ENCODE data around the gene MYCN.
"Not testable (repeated sequence)": the region's sequence is repeated elsewhere in the genome, so short reads cannot be mapped to it uniquely, and the experiment has no call there.

Gene MYCN

DNA sequence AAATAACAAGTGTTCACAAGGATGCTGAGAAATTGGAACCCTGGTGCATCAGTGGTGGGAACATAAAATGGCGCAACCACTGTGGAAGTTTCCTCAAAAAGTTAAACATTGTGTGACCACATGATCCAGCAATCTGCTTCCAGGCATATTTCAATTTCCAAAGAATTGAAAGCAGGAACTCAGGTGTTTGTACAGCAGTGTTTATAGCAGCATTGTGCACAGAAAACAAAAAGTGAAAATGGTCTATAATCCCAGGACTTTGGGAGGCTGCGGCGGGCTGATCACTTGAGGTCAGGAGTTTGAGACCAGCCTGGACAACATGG, 38.6 kb upstream of the MYCN start:
- Mint-ChIP-seq H3K36me3 (no peaks in the 10 kb centered on the region), H3K4me3 (no peak overlapping the region), H3K9me3 (peaks cover 11% of the 10 kb centered on the region), H3K27ac (no peak overlapping the region), H3K4me1 (no peaks in the 10 kb centered on the region)
- DNase-seq (ENCODE audit: low spot score in 2 of 2) (no peak), ATAC-seq (no peak)

DNA sequence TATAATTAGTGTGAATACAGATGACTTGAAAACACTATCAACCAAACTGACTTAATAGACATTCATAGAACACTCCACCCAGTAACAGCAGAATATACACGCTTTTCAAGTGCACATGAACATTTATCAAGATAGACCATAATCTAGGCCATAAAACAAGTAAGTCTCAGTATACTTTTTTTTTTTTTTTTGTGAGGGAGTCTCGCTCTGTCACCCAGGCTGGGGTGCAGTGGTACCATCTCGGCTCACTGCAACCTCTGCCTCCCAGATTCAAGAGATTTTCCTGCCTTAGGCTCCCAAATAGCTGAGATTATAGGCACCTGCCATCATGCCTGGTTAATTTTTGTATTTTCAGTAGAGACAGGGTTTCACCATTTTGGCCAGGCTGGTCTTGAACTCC, 36.4 kb upstream of the MYCN start:
- not testable (repeated sequence) for H3K4me3 Mint-ChIP-seq; DNase-seq (ENCODE audit: low spot score in 2 of 2); ATAC-seq; H3K9me3 Mint-ChIP-seq; H3K36me3 Mint-ChIP-seq; H3K4me1 Mint-ChIP-seq; H3K27ac Mint-ChIP-seq

DNA sequence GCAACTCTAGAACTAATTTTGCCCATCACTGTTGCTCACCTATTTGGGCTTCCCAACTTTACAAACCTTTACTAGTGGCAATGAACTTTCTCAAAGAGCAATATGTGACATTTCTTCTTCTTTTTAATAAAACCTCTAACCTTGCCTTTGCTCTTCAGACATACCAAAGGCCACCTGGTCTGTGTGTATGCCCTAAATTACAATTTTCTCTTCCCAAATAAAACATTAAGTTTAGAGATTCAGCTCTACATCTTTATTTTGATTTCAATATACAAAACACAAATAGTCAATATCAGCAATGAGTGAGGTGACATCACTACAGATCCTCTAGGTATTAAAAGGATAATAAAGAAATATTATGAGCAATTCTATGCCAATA, 35.1 kb upstream of the MYCN start:
- ATAC-seq, result no peak
- H3K36me3 Mint-ChIP-seq, result no peaks in the 10 kb centered on the region
- no peak for DNase-seq (ENCODE audit: low spot score in 2 of 2)
- no peaks in the 10 kb centered on the region for H3K4me1 Mint-ChIP-seq
- H3K27ac Mint-ChIP-seq, result no peak overlapping the region
- H3K4me3 Mint-ChIP-seq, result no peak overlapping the region
- peaks cover 3% of the 10 kb centered on the region for H3K9me3 Mint-ChIP-seq

DNA sequence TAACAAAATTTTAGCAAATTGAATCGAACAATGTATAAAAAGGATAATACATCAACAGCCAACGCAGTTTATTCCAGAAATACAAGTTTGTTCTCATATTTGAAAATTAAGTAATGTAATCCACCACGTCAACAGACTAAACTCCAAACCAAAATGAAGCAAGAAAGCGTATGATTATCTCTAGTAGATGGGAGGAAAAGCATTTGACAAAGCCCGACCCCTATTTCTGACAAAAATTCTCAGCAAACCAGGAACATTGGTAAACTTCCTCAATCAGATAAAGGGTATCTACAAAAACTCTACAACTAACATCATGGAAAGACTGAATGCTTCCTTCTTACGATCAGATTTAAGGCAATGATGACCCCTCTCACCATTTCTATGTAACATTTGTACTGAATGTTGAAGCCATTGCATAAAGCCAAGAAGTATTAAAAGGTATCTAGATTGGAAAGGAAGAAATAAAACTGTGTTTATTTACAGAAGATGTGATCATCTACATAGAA, 34.3 kb upstream of the MYCN start:
- Mint-ChIP-seq H3K4me1 (no peaks in the 10 kb centered on the region), H3K9me3 (peaks cover 3% of the 10 kb centered on the region), H3K4me3 (no peak overlapping the region), H3K36me3 (no peaks in the 10 kb centered on the region), H3K27ac (no peak overlapping the region)
- DNase-seq (ENCODE audit: low spot score in 2 of 2), result no peak
- no peak for ATAC-seq

DNA sequence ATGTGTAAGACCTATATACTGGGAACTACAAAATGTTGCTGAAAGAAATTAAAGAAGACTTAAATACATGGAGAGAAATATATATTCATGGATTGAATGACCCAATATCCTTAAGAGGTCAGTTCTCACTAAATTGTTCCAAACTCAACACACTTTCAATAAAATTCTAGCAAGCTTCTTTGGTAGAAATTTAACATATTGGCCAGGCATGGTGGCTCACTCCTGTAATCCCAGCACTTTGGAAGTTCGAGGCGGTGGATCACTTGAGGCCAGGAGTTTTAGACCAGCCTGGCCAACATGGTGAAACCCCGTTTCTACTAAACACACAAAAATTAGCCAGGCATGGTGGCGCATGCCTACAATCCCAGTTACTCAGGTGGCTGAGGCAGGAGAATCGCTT, 33.6 kb upstream of the MYCN start:
- Mint-ChIP-seq H3K27ac (no peak overlapping the region), H3K4me3 (no peak overlapping the region), H3K9me3 (peaks cover 3% of the 10 kb centered on the region), H3K4me1 (no peaks in the 10 kb centered on the region), H3K36me3 (no peaks in the 10 kb centered on the region)
- ATAC-seq, result no peak
- DNase-seq (ENCODE audit: low spot score in 2 of 2), result no peak

DNA sequence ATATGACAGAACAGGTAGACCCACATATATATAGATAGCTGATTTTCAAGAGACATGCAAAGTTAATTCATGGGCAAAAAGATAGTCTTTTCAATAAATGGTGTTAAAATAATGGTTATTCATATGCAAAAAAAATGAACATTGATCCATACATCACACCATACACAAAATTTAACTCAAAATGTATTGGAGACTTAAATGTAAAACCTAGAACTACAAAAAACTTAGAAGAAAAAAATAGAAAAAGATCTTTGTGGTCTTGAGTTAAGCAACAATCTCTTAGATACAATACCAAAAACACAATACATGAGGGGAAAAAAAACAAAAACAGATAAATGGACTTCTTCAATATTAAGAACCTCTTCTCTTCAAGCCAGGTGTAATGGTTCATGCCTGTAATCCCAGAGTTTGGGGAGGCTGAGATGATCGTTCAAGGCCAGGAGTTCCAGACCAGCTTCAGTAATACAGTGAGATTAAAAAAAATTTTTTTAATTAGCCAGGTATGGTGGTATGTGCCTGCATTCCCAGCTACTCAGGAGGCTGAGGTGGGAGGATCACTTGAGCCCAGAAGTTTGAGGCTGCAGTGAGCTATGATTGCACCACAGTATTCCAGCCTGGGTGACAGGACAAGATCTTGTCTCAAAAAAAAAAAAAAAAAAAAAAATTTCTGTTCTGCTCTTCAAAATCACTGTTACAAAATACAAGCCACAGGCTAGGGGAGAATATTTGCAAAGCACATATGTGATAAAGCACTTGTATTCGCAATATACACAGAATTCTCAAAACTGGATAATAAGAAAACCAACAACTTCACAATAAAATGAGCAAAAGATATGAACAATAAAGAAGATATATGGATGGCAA, 32.7 kb upstream of the MYCN start:
- Mint-ChIP-seq H3K4me1 (no peaks in the 10 kb centered on the region), H3K9me3 (peaks cover 3% of the 10 kb centered on the region), H3K4me3 (no peak overlapping the region), H3K36me3 (no peaks in the 10 kb centered on the region), H3K27ac (no peak overlapping the region)
- DNase-seq (ENCODE audit: low spot score in 2 of 2), result no peak
- ATAC-seq, result no peak

DNA sequence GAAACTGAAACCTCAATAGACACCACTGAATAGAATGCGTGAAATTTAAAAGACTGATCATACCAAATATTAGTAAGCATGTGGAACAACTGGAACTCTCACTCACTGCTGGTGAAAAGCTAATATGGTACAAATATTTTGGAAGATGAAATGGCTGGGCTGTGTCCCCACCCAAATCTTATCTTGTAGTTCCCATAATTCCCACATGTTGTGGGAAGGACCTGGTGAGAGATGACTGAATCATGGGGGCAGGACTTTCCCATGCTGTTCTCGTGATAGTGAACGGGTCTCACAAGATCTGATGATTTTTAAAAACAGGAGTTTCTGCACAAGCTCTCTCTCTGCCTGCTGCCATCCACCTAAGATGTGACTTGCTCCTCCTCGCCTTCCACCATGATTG, 32.0 kb upstream of the MYCN start:
- Mint-ChIP-seq H3K27ac (no peak overlapping the region), H3K9me3 (peaks cover 3% of the 10 kb centered on the region), H3K4me3 (no peak overlapping the region), H3K4me1 (no peaks in the 10 kb centered on the region), H3K36me3 (no peaks in the 10 kb centered on the region)
- no peak for ATAC-seq
- DNase-seq (ENCODE audit: low spot score in 2 of 2), result no peak

DNA sequence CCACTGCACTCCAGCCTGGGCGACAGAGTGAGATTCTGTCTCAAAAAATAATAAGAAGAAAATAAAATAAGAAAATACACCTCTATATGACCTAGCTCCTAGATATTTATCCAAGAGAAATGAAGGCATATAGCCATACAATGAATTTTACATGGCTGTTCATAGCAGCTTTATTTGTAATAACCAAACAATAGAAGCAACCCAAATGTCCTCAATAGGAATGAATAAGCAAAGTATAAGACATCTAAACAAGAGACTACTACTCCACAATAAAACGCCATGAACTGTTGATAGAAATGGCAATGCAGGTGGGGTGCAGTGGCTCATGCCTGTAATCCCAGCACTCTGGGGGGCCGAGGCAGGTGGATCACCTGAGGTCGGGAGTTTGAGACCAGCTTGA, 31.2 kb upstream of the MYCN start:
- H3K4me3 Mint-ChIP-seq, result no peak overlapping the region

DNA sequence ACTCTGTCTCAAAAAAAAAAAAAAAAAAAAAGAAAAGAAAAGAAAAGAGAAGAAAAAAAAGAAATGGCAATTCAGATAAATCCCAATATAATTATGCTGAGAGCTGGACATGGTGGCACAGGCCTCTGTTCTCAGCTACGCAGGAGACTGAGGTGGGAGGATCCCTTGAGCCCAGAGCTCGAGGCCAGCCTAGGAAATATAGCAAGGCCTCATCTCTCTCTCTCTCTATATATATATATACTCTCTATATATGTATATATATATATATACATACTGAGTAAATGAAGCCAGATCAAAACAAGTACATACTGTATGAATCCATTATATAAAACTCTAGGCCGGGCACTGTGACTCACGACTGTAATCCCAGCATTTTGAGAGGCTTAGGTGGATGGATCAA, 30.6 kb upstream of the MYCN start:
- Mint-ChIP-seq H3K4me3 (no peak overlapping the region), H3K27ac (no peak overlapping the region), H3K9me3 (peaks cover 3% of the 10 kb centered on the region), H3K4me1 (no peaks in the 10 kb centered on the region), H3K36me3 (no peaks in the 10 kb centered on the region)
- ATAC-seq (no peak), DNase-seq (ENCODE audit: low spot score in 2 of 2) (no peak)

More for the DNA sequence above, 31.2 kb upstream of the MYCN start:
- H3K36me3 Mint-ChIP-seq, result no peaks in the 10 kb centered on the region
- DNase-seq (ENCODE audit: low spot score in 2 of 2), result no peak
- H3K4me1 Mint-ChIP-seq, result no peaks in the 10 kb centered on the region
- ATAC-seq, result no peak
- H3K27ac Mint-ChIP-seq, result no peak overlapping the region
- peaks cover 3% of the 10 kb centered on the region for H3K9me3 Mint-ChIP-seq

DNA sequence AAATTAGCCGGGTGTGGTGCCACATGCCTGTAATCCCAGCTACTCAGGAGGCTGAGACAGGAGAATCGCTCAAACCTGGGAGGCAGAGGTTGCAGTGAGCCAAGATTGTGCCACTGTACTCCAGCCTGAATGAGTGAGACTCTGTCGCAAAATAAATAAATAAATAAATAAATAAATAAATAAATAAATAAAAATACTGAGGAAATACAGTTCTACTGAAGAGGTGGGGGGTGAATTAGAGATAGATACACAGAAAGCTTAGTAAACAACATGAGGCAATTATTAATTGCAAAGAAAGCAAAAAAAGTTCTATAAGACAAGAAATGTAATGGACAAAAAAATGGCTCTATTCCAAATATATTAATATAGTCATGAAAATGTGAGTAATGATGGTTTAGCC, 29.1 kb upstream of the MYCN start:
- not testable (repeated sequence) for H3K9me3 Mint-ChIP-seq; H3K27ac Mint-ChIP-seq; H3K4me1 Mint-ChIP-seq; H3K4me3 Mint-ChIP-seq; DNase-seq (ENCODE audit: low spot score in 2 of 2); H3K36me3 Mint-ChIP-seq; ATAC-seq

DNA sequence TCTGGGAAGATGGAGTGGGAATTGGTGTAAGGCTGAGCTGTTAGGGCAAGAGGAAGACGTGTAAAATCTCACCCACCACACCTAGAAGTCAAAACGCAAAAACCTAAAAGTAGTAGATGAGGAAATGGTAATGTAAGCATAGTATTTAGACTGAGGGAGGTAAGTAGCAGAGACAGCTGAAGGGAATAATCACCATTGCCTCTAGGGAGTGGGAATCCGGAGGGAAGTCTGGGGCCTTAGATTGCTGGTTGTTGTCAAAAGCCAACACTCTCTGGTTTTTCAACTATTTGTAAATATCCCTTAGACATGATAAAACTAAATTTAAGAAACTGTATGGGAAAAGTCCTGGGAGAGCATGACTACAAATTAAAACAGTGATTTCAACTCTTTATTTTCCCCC, 28.7 kb upstream of the MYCN start:
- no peak overlapping the region for H3K4me3 Mint-ChIP-seq
- ATAC-seq (no peak), DNase-seq (ENCODE audit: low spot score in 2 of 2) (no peak)
- no peaks in the 10 kb centered on the region for H3K36me3 Mint-ChIP-seq
- H3K27ac Mint-ChIP-seq, result no peak overlapping the region
- H3K9me3 Mint-ChIP-seq, result peaks cover 3% of the 10 kb centered on the region
- H3K4me1 Mint-ChIP-seq, result no peaks in the 10 kb centered on the region

DNA sequence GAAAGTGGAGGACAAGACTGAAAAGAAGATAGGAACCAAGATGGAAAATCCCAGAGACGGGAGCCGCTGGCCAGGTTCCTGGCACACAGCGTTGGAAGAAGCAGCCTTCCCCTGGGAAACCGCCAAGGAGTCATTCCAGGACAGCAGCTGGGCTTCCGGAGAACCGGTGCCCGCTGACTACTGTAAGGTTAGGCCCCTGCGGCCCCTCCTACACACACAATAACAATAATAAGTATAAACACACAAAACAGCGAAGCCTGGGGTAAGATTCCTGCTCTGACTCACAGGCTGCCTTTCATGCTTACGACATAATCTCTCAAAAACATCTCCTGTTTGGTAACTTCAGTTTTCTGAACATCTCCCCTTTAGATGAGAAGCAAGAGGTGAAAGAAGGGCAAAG, 28.1 kb upstream of the MYCN start:
- Mint-ChIP-seq H3K27ac (no peak overlapping the region), H3K4me3 (no peak overlapping the region), H3K4me1 (no peaks in the 10 kb centered on the region), H3K9me3 (peaks cover 3% of the 10 kb centered on the region), H3K36me3 (no peaks in the 10 kb centered on the region)
- DNase-seq (ENCODE audit: low spot score in 2 of 2), result no peak
- ATAC-seq, result no peak

DNA sequence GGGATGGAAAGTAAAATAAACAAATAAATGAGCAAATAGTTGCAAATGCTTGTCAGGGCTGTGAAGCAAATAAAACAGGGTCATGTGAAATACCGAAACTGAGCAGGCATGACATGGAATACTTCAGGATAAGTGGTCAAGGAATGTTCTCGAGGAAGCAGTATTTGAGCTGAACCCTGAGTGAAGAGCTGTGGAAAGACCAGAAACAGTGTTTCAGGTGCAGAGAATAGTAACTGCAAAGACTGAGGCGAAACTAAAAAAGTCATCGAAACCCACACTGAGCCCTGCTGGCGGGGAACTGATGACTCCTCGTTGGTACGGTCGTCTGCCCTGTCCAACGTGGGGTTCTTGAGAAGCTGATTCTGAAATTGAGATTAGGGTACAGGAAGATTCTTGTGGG, 27.2 kb upstream of the MYCN start:
- H3K36me3 Mint-ChIP-seq, result no peaks in the 10 kb centered on the region
- ATAC-seq, result peak; percentile 17
- no peak for DNase-seq (ENCODE audit: low spot score in 2 of 2)
- no peaks in the 10 kb centered on the region for H3K4me1 Mint-ChIP-seq
- H3K4me3 Mint-ChIP-seq, result no peak overlapping the region
- H3K9me3 Mint-ChIP-seq, result peaks cover 7% of the 10 kb centered on the region
- no peak overlapping the region for H3K27ac Mint-ChIP-seq

DNA sequence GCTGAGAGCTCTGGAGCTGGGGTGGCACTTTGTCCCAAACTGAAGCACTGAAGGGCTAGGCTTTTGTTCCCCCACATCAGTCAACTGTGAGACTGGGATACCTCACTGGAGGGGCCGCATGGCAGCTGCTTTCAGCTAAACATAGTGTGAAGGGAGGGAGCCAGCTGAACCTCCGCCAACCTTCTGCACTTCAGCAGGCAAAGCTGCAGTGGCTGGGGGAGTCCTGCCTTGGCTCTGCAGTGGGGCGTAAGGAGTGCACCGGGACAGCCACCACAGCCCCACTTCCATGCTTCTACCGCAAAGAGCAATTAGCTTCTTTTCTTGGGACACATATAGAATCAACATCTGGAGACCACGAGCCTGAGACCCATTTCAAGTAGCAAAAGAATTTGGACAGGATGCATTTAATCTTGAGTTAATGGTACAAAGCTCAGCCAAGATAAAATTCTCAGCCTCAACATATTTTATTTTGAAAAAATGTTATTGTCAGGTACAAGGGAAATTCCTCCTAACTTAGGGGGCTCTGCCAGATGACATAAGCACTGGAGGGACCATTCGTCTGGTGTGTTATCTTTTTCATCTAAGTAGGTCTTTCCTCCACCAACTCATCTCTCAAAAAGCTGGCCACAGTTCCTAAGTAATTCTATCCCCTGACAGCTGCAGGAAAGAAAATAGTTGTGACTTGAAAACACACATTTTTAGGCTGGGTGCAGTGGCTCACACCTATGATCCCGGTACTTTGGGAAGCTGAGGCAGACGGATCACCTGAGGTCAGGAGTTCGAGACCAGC, 25.6 kb upstream of the MYCN start:
- ATAC-seq (no peak), DNase-seq (ENCODE audit: low spot score in 2 of 2) (no peak)
- no peak overlapping the region for H3K4me3 Mint-ChIP-seq
- H3K9me3 Mint-ChIP-seq, result peaks cover 9% of the 10 kb centered on the region
- no peaks in the 10 kb centered on the region for H3K36me3 Mint-ChIP-seq
- no peaks in the 10 kb centered on the region for H3K4me1 Mint-ChIP-seq
- H3K27ac Mint-ChIP-seq, result no peak overlapping the region

DNA sequence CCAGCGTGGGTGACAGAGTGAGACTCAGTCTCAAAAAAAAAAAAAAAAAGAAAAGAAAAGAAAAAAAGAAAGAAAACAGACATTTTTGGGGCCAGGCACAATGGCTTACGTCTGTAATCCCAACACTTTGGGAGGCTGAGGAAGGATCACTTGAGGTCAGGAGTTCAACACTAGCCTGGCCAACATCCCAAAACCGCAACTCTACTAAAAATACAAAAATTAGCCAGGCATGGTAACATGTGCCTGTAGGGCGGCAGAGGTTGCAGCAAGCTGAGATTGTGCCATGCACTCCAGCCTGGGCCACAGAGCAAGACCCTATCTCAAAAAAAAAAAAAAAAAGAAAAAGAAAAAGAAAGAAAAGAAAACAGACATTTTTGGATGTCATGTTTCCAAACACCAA, 24.8 kb upstream of the MYCN start:
- H3K4me3 Mint-ChIP-seq; ATAC-seq; H3K27ac Mint-ChIP-seq; H3K4me1 Mint-ChIP-seq; H3K9me3 Mint-ChIP-seq; DNase-seq (ENCODE audit: low spot score in 2 of 2); H3K36me3 Mint-ChIP-seq: not testable (repeated sequence)

DNA sequence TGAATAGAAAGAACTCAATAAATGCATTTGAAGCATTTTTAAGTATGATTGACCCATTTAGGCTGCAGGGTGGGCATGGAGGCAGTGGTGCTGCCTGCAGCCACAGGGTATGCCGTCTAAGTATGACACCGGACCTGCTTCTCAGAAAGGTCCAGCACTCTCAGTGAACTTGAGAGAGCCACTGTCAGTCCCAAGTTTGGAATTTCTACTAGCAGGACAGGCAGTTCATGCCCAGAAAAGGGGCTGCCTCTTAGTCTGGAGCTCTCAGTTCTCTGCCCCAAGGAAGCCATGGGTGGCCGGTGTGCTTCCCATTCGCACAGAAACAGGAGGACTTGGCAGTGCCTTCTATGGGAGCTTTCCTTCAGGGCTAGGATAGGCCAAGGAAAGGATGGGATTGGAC, 24.0 kb upstream of the MYCN start:
- no peaks in the 10 kb centered on the region for H3K36me3 Mint-ChIP-seq
- no peak for ATAC-seq
- H3K4me1 Mint-ChIP-seq, result no peaks in the 10 kb centered on the region
- no peak overlapping the region for H3K4me3 Mint-ChIP-seq
- H3K9me3 Mint-ChIP-seq, result peaks cover 9% of the 10 kb centered on the region
- H3K27ac Mint-ChIP-seq, result no peak overlapping the region
- DNase-seq (ENCODE audit: low spot score in 2 of 2), result no peak
